ENCODE results near the gene IMP4. TPM values are rescaled to one million over a fixed set of nuclear protein-coding genes. Genes with fewer than 3 reads are reported as not detected.

IMP4 gene
- total and polyA plus RNA-seq, 2 of the 13 experiments (the other 11 are each of a cell fraction or from before 2014, with no cell fraction given) = 142 to 158 TPM

- no peak for TF ChIP-seq RERE (CRISPR knock-in tag; IDR thresholded peaks at IDR 0.05; ENCODE audit: low read depth)
- no peak for TF ChIP-seq ELK4 (CRISPR knock-in tag; IDR thresholded peaks at IDR 0.05; ENCODE audit: borderline replicate concordance)
- TF ChIP-seq ARID2 (CRISPR knock-in tag; IDR thresholded peaks at IDR 0.05; ENCODE audit: borderline replicate concordance) = no peak
- no peak; the same call in 1 of the 2 replicates for TF ChIP-seq MLXIP (CRISPR knock-in tag; IDR thresholded peaks at IDR 0.05; ENCODE audit: borderline replicate concordance)
- peak; percentile 83 for TF ChIP-seq U2AF1 (optimal IDR thresholded peaks at IDR 0.05; ENCODE audit: low read depth, low read length)
- TF ChIP-seq THAP9 (CRISPR knock-in tag; IDR thresholded peaks at IDR 0.05; ENCODE audit: borderline replicate concordance) = no peak
- no peak for TF ChIP-seq ZNF383 (CRISPR knock-in tag; IDR thresholded peaks at IDR 0.05; ENCODE audit: borderline replicate concordance)
- TF ChIP-seq ZSCAN21 (CRISPR knock-in tag; IDR thresholded peaks at IDR 0.05; ENCODE audit: borderline replicate concordance) = peak; percentile 71; the same call in 1 of the 2 replicates
- TF ChIP-seq ZNF468 (CRISPR knock-in tag; IDR thresholded peaks at IDR 0.05) = no peak; the same call in 1 of the 2 replicates
- no peak for TF ChIP-seq JUN (CRISPR knock-in tag; IDR thresholded peaks at IDR 0.05)
- peak; percentile 75; the same call in 1 of the 2 replicates for TF ChIP-seq ZNF598 (CRISPR knock-in tag; IDR thresholded peaks at IDR 0.05; ENCODE audit: borderline replicate concordance)
- TF ChIP-seq FOXM1 (CRISPR knock-in tag; IDR thresholded peaks at IDR 0.05) = no peak; the same call in 1 of the 2 replicates
- TF ChIP-seq MXD4 (CRISPR knock-in tag; IDR thresholded peaks at IDR 0.05) = peak; percentile 60; the same call in 1 of the 2 replicates
- no peak; the same call in 1 of the 2 replicates for TF ChIP-seq ZNF230 (CRISPR knock-in tag; IDR thresholded peaks at IDR 0.05)
- TF ChIP-seq CENPT (CRISPR knock-in tag; IDR thresholded peaks at IDR 0.05; ENCODE audit: low read depth) = no peak
These were observed 13.1 kb downstream of the IMP4 start, which contains the start of gene PTPN18 (continued) for GRCh38 chr2:130355578-130356431.
